M059J (cell line): Measurements from ENCODE around the gene RAPGEFL1. TPM values are rescaled to one million over a fixed set of nuclear protein-coding genes. Genes with fewer than 3 reads are reported as not detected.
A peak's percentile ranks its signal among the peaks of the same experiment; 100 is the strongest.
"Not testable (repeated sequence)": the region's sequence is repeated elsewhere in the genome, so short reads cannot be mapped to it uniquely, and the experiment has no call there.

Source experiments
- DNase-seq: peaks from one replicate; pipeline ENCODE4 v3.0.0-alpha.2; 2012; ENCODE audit warnings: low read depth
- total RNA-seq: library from RNA; depleted of rRNA; stranded (reverse); fragments of >200 nt; shearing (Covaris generic); gene quantifications from 2 replicates; pipeline ENCODE4 v1.2.3, GENCODE V29; 2014; rRNA removed

Gene RAPGEFL1
- total RNA-seq, 1 experiment from 2014 or later = 0.25 TPM

DNA sequence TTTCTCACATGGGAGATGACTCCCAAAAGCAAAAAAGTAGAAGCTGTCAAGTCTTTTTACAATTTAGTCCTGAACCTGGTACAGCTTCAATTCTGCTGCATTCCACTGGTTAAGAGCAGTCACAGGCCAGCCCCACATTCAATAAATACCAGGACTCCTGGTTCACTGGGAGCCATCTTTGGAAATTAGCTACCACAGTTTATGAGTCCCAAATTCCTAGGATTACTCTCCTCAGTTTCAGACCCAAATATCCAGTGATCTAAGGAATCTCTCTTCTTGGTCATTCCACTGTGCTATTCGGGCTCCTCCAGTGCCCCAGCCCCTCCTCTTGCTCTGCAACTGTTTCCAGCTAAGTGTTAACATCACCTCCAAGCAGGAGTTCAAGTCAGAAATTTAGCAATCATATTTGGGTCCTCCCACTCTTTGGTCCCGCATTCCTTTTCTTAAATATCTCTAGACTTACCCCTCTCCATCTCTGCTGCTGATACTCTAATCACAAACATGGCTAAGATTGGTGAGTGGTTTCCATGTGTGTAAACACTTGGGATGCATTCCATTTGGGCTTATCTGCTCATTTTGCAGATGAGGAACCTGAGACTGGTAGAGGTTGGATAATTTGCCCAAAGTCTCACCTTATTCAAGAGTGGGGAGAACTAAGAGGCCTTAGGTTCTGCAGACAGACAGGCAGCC is 32.3 kb downstream of the RAPGEFL1 start:
- DNase-seq = peak; percentile 35

DNA sequence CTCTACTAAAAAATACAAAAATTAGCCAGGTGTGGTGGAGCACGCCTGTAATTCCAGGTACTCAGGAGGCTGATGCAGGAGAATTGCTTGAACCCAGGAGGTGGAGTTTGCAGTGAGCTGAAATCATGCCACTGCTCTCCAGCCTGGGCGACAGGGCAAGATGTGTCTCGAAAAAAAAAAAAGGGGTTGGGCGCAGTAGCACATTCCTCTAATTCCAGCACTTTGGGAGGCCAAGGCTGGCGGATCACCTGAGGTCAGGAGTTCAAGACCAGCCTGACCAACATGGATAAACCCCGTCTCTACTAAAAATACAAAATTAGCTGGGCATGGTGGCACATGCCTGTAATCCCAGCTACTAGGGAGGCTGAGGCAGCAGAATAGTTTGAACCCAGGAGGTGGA is 36.6 kb downstream of the RAPGEFL1 start:
- peak; percentile 28 for DNase-seq

- DNase-seq = peak; percentile 83
These were observed 40.9 kb downstream of the RAPGEFL1 start for GRCh38 chr17:40218006-40218739.

DNA sequence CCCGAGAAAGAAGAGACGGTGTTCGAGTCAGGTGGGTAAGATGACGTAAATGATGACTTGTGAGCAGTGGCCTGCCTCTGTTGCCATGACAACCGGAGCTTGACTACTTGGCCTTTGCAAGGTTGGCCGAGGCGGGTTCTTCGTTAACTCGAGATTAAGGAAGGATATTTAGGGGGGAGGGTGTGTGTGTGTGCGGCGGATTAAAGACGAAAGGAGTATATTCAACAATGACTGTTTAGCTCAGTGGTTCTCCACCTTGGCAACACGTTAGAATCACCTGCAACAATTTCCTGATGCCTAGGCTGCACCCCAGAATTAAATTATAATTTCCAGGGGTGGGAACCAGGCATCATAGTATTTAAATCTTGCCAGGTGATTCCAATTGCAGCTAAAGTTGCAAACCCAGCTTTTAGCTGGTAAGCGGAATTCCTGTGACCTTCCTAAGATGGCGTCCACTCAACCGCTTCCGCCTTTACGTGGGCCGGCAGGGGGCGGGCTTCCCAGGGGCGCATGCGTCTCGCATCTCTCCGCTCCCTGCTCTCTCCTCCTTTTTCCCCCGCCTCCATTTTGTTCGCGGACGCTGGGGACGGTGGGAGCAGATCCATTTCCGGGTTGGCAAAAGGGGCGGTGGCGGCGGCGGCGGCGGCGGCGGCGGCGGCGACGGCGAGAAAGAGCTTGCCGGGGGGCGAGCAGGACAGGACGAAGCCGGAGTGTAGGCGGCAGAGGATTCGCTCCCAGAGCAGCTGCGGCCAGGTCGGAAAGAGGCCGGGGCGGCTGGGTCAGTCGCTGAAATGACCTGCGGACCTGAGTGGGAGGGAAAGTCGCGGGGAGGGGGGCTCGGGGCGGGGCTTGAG is 41.7 kb downstream of the RAPGEFL1 start, which contains the start of gene WIPF2:
Gene WIPF2 (plus strand): TSS at position 565 of the 854 bp plus-strand sequence. CDS start 37,156 bp downstream, outside the sequence.
- DNase-seq = peak; percentile 95

DNA sequence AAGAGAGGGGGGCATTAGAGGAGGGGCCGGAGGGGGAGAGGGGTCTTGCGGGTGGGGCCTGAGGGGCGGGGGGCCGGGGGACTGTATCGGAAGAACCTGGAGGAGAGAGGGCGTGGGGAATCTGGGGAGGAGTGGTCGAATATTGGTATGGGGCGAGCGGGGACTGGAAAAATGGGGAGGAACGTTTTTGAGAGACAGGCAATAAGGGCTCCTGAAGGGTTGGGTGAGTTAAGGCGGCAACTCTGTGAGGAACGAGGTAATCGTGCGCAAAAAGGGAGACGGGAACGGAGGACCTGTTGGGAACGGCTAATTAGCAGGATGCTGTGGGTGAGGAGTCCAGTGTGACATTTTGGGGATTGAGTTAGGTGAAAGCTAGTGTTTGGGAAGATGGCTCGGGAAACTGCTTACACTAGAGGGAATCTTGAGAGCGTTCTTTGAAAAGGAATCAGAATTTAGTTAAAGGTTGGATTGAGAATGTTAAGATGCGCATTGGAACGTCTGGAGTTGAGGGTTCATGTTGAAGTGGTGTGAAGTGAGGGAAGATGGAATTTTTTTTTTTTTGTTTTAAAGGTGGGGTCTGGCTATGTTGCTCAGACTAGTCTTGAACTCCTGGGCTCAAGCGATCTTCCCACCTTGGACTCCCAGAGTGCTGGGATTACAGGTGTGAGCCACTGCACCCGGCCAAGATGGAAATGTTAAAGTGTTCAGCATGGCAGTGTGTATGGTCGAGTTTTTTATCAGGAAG is 42.5 kb downstream of the RAPGEFL1 start:
- peak; percentile 76 for DNase-seq

GRCh38 chr17:40224718-40225550 is 47.7 kb downstream of the RAPGEFL1 start:
- peak; percentile 66 for DNase-seq

- DNase-seq = not testable (repeated sequence)
These were observed 51.9 kb downstream of the RAPGEFL1 start for GRCh38 chr17:40229146-40229545.

DNA sequence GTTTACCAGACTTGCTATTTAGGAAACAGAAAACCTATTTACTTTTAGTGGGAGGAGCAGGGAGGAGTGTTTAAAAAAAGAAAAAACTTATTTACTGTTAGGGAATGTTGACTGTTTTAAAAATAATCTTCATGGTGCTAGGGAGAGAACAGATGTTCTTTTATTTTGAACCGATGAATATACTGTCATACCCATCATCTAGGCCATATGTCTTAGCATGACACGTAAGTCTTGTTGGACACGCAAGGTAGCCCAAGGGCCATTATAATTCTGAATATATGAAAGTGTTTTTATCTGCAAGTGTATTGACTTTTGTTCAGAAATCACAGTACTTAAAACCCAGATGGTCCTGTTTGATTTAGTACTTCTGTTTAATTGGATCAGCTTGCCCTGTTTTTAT is 53.4 kb downstream of the RAPGEFL1 start:
- DNase-seq = no peak

- not testable (repeated sequence) for DNase-seq
These were observed 54.7 kb downstream of the RAPGEFL1 start for GRCh38 chr17:40231928-40232327.

- no peak for DNase-seq
These were observed 64.1 kb downstream of the RAPGEFL1 start for GRCh38 chr17:40241252-40241834.

DNA sequence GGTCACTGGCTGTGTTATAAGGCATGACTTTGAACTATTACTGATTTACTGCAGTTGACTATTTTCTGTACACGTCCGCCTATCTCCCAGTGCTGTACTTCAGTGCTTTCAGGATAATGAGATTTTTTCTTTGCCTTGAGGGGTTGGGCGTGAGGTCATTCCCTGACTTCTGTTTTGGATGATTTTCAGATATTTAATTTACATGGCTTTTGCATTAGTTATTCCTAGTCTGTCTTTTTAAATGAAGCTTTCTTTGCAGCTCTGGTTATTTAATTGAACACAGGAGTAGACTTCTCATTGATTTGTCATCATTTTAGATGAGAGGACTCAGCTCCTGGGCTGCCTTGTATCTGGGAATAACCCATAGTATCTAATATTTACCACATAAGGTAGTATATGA is 65.5 kb downstream of the RAPGEFL1 start:
- DNase-seq = no peak

GRCh38 chr17:40243761-40244160 is 66.5 kb downstream of the RAPGEFL1 start:
- DNase-seq = no peak

DNA sequence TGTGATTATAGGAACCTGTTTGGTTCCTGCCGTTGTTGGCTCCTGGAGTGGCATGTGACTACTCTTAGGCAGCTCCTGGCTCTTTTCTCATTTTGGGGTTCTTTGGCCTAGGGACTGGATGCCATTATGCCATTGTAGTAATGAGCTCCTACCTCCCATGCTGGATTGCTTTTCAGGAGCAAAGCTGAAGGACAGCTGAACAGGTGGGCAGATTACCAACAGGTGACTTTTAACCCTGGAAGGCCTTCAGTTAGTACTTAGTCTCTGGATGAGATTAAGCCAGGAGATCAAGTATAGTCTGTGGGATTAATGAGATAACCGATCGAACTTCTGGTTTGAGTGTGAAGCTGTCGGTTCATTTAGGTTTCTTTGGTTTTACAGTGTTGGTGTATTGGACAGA is 67.0 kb downstream of the RAPGEFL1 start:
- no peak for DNase-seq

Other genes with a start within 250 kb of the RAPGEFL1 start
- gene ORMDL3, start 249.9 kb upstream of the RAPGEFL1 start, total RNA-seq = 28.9 and 42.7 TPM in 2 replicates
- not detected in 2 replicates for gene LRRC3C, start 249.7 kb upstream of the RAPGEFL1 start, total RNA-seq
- not detected in 2 replicates for gene GSDMA, start 214.5 kb upstream of the RAPGEFL1 start, total RNA-seq
- gene PSMD3, start 196.7 kb upstream of the RAPGEFL1 start, total RNA-seq = 138 and 170 TPM in 2 replicates
- gene CSF3, start 162.0 kb upstream of the RAPGEFL1 start, total RNA-seq = not detected in 2 replicates
- gene MED24, start 123.1 kb upstream of the RAPGEFL1 start, total RNA-seq = 25.9 and 29.1 TPM in 2 replicates
- 19.2 and 26.7 TPM in 2 replicates for gene THRA, start 114.5 kb upstream of the RAPGEFL1 start, total RNA-seq
- 5.7 and 6.3 TPM in 2 replicates for gene NR1D1, start 76.9 kb upstream of the RAPGEFL1 start, total RNA-seq
- gene MSL1, start 55.5 kb upstream of the RAPGEFL1 start, total RNA-seq = 33.2 and 61.3 TPM in 2 replicates
- gene CASC3, start 36.9 kb upstream of the RAPGEFL1 start, total RNA-seq = 23.5 and 28.2 TPM in 2 replicates
- 11.2 and 12.8 TPM in 2 replicates for gene WIPF2, start 41.8 kb downstream of the RAPGEFL1 start, total RNA-seq
- gene CDC6, start 110.4 kb downstream of the RAPGEFL1 start, total RNA-seq = 37.5 and 48.9 TPM in 2 replicates
- 9.4 and 17.8 TPM in 2 replicates for gene RARA, start 131.7 kb downstream of the RAPGEFL1 start, total RNA-seq
- gene GJD3, start 187.3 kb downstream of the RAPGEFL1 start, total RNA-seq = not detected in 2 replicates
- 190 and 252 TPM in 2 replicates for gene TOP2A, start 240.4 kb downstream of the RAPGEFL1 start, total RNA-seq